GM12875 (cell line): Measurements from ENCODE around the gene SLC25A39.
A peak's percentile ranks its signal among the peaks of the same experiment; 100 is the strongest.

Experiments used
- H3K4me3 ChIP-seq: one replicate; pipeline ENCODE4 v1.5.1; 2011; ENCODE audit warnings: low read depth, low read length, control low read depth
- TF ChIP-seq, protein P1 (sequence below): IDR thresholded peaks from 2 replicates; pipeline ENCODE4 v1.5.1; 2011; ENCODE audit warnings: low read depth, mild to moderate bottlenecking, control low read depth, inconsistent platforms, low read length, moderate library complexity, borderline replicate concordance; ENCODE audit not compliant: insufficient read depth

SLC25A39 gene

GRCh38 chr17:44359006-44359405 is 34.4 kb upstream of the SLC25A39 start:
- TF ChIP-seq, protein P1, sequence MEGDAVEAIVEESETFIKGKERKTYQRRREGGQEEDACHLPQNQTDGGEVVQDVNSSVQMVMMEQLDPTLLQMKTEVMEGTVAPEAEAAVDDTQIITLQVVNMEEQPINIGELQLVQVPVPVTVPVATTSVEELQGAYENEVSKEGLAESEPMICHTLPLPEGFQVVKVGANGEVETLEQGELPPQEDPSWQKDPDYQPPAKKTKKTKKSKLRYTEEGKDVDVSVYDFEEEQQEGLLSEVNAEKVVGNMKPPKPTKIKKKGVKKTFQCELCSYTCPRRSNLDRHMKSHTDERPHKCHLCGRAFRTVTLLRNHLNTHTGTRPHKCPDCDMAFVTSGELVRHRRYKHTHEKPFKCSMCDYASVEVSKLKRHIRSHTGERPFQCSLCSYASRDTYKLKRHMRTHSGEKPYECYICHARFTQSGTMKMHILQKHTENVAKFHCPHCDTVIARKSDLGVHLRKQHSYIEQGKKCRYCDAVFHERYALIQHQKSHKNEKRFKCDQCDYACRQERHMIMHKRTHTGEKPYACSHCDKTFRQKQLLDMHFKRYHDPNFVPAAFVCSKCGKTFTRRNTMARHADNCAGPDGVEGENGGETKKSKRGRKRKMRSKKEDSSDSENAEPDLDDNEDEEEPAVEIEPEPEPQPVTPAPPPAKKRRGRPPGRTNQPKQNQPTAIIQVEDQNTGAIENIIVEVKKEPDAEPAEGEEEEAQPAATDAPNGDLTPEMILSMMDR = no peak
- H3K4me3 ChIP-seq = no peak overlapping the region

GRCh38 chr17:44358066-44358465 is 33.4 kb upstream of the SLC25A39 start:
- no peak overlapping the region for H3K4me3 ChIP-seq
- TF ChIP-seq, protein P1 = no peak

DNA sequence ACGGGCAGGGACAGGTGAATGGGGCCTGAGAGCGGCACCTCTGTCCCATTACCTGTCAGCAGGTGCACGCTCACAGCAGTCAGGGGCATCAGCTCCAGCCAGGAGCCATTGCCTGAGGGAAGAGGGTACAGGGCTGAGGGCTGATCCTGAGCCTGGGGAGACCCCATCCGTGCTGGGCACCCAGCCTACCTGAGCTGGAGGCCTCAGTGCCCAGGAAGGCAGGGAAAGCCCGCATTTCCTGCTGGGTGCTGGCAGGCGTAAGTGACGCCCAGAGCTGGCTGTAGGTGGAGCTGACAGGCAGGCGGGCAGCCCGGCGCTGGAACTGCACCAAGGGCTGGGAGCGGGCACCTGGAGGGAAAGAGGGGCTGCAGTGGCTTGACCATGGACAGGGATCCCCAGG is 31.6 kb upstream of the SLC25A39 start:
- TF ChIP-seq, protein P1 = no peak
- no peak overlapping the region for H3K4me3 ChIP-seq

GRCh38 chr17:44355642-44356099 is 31.0 kb upstream of the SLC25A39 start:
- no peak overlapping the region for H3K4me3 ChIP-seq
- TF ChIP-seq, protein P1 = no peak

DNA sequence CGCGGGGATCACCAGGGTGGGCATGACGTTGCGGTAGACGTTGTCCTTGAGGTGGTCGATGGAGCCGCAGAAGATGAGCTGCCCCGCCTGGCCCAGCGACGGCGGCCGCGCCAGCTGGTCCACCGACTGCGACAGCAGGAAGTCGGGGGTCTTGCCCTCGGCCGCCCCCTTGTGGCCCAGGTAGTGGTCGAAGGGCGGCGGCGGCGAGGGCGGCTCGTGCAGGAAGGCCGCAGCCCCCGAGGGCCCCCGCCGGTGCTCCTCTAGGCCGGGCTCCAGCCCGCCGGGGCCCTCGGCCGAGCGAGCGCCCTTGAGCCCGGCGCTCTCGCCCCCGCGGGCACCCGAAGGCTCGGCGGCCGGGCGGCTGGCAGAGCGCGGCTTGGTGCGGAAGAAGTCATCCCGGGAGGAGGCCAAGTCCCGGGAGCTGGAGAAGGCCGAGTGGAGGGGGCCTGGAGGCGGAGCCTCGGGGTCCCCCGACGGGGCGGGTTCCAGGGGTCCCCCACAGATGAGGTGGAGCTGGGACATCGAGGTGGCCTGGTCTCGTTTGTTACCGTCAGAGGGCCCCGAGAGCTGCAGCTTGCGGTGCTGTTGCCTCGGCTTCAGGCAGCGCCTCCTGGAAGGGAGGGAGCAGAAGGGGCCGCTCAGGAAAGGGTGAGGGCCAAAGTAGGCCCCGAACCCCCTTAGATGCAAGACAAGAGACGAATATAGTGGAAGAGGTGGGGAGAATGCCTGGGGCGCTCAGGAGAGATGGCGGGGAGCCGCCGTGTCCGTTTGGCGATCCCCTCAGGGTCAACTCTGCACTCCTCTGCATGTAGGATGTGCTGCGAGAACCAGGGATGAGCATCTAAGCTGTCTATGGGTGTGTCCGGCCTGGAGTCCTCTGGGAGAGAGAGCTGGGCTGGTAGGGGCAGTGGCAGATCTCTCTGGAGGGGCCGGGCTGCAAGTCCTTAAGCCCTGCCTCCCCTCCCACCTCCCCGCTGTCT is 30.2 kb upstream of the SLC25A39 start:
- no peak overlapping the region for H3K4me3 ChIP-seq
- TF ChIP-seq, protein P1 = peak; percentile 67

GRCh38 chr17:44353672-44354331 is 29.2 kb upstream of the SLC25A39 start:
- H3K4me3 ChIP-seq = peak overlapping the region; percentile 36

More at GRCh38 chr17:44353672-44354331, 29.2 kb upstream of the SLC25A39 start:
- TF ChIP-seq, protein P1 = no peak
